ENCODE results near the gene EHMT2. TPM values are rescaled to one million over a fixed set of nuclear protein-coding genes. Genes with fewer than 3 reads are reported as not detected.

Gene EHMT2
- total and polyA plus RNA-seq, 2 of the 13 experiments (the other 11 are each of a cell fraction or from before 2014, with no cell fraction given) = 55.2 to 69.2 TPM

DNA sequence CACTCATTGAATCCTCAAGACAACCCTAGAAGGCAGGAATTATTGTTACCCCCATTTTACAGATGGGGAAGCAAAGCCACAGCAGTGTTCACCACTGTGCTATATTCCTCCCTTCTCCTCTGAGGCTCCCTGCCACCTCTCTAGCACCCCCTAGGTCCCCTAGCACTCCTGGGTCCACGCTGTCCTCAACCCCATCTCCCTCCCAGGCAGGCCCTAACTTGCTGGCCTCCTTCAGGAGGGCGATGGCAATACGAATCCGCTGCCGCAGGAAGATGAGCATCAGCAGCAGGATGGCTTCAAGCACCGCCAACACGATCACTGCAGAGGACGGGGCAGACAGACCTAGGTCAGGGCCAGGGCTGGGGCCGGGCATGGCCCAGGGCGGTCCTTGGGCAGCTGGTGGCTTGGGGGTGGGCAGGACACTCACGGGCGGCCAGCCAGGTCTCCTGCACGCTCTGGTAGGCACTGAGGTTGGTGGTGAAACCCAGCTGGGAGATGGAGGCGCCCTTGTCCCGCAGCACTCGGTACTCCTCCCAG, 27.0 kb downstream of the EHMT2 start (continued):
- TF ChIP-seq, protein P1, sequence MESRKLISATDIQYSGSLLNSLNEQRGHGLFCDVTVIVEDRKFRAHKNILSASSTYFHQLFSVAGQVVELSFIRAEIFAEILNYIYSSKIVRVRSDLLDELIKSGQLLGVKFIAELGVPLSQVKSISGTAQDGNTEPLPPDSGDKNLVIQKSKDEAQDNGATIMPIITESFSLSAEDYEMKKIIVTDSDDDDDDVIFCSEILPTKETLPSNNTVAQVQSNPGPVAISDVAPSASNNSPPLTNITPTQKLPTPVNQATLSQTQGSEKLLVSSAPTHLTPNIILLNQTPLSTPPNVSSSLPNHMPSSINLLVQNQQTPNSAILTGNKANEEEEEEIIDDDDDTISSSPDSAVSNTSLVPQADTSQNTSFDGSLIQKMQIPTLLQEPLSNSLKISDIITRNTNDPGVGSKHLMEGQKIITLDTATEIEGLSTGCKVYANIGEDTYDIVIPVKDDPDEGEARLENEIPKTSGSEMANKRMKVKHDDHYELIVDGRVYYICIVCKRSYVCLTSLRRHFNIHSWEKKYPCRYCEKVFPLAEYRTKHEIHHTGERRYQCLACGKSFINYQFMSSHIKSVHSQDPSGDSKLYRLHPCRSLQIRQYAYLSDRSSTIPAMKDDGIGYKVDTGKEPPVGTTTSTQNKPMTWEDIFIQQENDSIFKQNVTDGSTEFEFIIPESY (CRISPR knock-in tag; IDR thresholded peaks at IDR 0.05) = peak; percentile 57; the same call in 1 of the 2 replicates
- TF ChIP-seq, protein P2, sequence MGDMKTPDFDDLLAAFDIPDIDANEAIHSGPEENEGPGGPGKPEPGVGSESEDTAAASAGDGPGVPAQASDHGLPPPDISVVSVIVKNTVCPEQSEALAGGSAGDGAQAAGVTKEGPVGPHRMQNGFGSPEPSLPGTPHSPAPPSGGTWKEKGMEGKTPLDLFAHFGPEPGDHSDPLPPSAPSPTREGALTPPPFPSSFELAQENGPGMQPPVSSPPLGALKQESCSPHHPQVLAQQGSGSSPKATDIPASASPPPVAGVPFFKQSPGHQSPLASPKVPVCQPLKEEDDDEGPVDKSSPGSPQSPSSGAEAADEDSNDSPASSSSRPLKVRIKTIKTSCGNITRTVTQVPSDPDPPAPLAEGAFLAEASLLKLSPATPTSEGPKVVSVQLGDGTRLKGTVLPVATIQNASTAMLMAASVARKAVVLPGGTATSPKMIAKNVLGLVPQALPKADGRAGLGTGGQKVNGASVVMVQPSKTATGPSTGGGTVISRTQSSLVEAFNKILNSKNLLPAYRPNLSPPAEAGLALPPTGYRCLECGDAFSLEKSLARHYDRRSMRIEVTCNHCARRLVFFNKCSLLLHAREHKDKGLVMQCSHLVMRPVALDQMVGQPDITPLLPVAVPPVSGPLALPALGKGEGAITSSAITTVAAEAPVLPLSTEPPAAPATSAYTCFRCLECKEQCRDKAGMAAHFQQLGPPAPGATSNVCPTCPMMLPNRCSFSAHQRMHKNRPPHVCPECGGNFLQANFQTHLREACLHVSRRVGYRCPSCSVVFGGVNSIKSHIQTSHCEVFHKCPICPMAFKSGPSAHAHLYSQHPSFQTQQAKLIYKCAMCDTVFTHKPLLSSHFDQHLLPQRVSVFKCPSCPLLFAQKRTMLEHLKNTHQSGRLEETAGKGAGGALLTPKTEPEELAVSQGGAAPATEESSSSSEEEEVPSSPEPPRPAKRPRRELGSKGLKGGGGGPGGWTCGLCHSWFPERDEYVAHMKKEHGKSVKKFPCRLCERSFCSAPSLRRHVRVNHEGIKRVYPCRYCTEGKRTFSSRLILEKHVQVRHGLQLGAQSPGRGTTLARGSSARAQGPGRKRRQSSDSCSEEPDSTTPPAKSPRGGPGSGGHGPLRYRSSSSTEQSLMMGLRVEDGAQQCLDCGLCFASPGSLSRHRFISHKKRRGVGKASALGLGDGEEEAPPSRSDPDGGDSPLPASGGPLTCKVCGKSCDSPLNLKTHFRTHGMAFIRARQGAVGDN (CRISPR knock-in tag; IDR thresholded peaks at IDR 0.05) = peak; percentile 41; the same call in 1 of the 2 replicates
- TF ChIP-seq ZBTB38 (CRISPR knock-in tag; IDR thresholded peaks at IDR 0.05) (peak; percentile 74; the same call in 1 of the 2 replicates), ZNF552 (CRISPR knock-in tag; IDR thresholded peaks at IDR 0.05; ENCODE audit: borderline replicate concordance) (no peak), KAT7 (CRISPR knock-in tag; IDR thresholded peaks at IDR 0.05; ENCODE audit: borderline replicate concordance) (no peak), RARA (CRISPR knock-in tag; IDR thresholded peaks at IDR 0.05) (no peak), AGO2 (optimal IDR thresholded peaks at IDR 0.05; ENCODE audit: low read depth, low read length) (peak; percentile 40), SNAPC2 (CRISPR knock-in tag; IDR thresholded peaks at IDR 0.05) (no peak), ZNF33B (CRISPR knock-in tag; IDR thresholded peaks at IDR 0.05) (no peak), EZH2 (conservative IDR thresholded peaks at IDR 0.05; ENCODE audit: low read depth, low read length) (no peak), SP2 (CRISPR knock-in tag; IDR thresholded peaks at IDR 0.05) (no peak), FOSL1 (CRISPR knock-in tag; IDR thresholded peaks at IDR 0.05; ENCODE audit: borderline replicate concordance) (no peak)
- TF ChIP-seq, protein P3, sequence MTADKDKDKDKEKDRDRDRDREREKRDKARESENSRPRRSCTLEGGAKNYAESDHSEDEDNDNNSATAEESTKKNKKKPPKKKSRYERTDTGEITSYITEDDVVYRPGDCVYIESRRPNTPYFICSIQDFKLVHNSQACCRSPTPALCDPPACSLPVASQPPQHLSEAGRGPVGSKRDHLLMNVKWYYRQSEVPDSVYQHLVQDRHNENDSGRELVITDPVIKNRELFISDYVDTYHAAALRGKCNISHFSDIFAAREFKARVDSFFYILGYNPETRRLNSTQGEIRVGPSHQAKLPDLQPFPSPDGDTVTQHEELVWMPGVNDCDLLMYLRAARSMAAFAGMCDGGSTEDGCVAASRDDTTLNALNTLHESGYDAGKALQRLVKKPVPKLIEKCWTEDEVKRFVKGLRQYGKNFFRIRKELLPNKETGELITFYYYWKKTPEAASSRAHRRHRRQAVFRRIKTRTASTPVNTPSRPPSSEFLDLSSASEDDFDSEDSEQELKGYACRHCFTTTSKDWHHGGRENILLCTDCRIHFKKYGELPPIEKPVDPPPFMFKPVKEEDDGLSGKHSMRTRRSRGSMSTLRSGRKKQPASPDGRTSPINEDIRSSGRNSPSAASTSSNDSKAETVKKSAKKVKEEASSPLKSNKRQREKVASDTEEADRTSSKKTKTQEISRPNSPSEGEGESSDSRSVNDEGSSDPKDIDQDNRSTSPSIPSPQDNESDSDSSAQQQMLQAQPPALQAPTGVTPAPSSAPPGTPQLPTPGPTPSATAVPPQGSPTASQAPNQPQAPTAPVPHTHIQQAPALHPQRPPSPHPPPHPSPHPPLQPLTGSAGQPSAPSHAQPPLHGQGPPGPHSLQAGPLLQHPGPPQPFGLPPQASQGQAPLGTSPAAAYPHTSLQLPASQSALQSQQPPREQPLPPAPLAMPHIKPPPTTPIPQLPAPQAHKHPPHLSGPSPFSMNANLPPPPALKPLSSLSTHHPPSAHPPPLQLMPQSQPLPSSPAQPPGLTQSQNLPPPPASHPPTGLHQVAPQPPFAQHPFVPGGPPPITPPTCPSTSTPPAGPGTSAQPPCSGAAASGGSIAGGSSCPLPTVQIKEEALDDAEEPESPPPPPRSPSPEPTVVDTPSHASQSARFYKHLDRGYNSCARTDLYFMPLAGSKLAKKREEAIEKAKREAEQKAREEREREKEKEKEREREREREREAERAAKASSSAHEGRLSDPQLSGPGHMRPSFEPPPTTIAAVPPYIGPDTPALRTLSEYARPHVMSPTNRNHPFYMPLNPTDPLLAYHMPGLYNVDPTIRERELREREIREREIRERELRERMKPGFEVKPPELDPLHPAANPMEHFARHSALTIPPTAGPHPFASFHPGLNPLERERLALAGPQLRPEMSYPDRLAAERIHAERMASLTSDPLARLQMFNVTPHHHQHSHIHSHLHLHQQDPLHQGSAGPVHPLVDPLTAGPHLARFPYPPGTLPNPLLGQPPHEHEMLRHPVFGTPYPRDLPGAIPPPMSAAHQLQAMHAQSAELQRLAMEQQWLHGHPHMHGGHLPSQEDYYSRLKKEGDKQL (CRISPR knock-in tag; IDR thresholded peaks at IDR 0.05; ENCODE audit: low read depth) = no peak
- TF ChIP-seq, protein P4, sequence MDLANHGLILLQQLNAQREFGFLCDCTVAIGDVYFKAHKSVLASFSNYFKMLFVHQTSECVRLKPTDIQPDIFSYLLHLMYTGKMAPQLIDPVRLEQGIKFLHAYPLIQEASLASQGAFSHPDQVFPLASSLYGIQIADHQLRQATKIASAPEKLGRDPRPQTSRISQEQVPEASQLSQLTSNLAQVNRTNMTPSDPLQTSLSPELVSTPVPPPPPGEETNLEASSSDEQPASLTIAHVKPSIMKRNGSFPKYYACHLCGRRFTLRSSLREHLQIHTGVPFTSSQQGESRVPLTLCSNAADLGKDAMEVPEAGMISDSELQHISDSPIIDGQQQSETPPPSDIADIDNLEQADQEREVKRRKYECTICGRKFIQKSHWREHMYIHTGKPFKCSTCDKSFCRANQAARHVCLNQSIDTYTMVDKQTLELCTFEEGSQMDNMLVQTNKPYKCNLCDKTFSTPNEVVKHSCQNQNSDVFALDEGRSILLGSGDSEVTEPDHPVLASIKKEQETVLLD (CRISPR knock-in tag; IDR thresholded peaks at IDR 0.05; ENCODE audit: low read depth) = no peak
- TF ChIP-seq, protein P5, sequence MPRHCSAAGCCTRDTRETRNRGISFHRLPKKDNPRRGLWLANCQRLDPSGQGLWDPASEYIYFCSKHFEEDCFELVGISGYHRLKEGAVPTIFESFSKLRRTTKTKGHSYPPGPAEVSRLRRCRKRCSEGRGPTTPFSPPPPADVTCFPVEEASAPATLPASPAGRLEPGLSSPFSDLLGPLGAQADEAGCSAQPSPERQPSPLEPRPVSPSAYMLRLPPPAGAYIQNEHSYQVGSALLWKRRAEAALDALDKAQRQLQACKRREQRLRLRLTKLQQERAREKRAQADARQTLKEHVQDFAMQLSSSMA (CRISPR knock-in tag; IDR thresholded peaks at IDR 0.05) = no peak

Measured in HepG2 (cell line).